GM18517 (cell line): ENCODE results near the gene PLPPR2.
"Not testable (repeated sequence)": the region's sequence is repeated elsewhere in the genome, so short reads cannot be mapped to it uniquely, and the experiment has no call there.

Experiments used
- ATAC-seq: cut with Tn5 transposase; IDR thresholded peaks from one replicate; pipeline ENCODE4 v1.9.1; 2021; ENCODE audit warnings: mild to moderate bottlenecking, moderate library complexity; ENCODE audit not compliant: unreplicated experiment

Gene PLPPR2, protein sequence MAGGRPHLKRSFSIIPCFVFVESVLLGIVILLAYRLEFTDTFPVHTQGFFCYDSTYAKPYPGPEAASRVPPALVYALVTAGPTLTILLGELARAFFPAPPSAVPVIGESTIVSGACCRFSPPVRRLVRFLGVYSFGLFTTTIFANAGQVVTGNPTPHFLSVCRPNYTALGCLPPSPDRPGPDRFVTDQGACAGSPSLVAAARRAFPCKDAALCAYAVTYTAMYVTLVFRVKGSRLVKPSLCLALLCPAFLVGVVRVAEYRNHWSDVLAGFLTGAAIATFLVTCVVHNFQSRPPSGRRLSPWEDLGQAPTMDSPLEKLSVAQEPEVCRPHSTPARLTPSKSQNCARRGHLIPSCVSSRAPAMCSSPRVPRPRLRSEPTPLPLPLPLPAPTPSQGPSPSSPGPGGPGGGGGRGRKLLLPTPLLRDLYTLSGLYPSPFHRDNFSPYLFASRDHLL

DNA sequence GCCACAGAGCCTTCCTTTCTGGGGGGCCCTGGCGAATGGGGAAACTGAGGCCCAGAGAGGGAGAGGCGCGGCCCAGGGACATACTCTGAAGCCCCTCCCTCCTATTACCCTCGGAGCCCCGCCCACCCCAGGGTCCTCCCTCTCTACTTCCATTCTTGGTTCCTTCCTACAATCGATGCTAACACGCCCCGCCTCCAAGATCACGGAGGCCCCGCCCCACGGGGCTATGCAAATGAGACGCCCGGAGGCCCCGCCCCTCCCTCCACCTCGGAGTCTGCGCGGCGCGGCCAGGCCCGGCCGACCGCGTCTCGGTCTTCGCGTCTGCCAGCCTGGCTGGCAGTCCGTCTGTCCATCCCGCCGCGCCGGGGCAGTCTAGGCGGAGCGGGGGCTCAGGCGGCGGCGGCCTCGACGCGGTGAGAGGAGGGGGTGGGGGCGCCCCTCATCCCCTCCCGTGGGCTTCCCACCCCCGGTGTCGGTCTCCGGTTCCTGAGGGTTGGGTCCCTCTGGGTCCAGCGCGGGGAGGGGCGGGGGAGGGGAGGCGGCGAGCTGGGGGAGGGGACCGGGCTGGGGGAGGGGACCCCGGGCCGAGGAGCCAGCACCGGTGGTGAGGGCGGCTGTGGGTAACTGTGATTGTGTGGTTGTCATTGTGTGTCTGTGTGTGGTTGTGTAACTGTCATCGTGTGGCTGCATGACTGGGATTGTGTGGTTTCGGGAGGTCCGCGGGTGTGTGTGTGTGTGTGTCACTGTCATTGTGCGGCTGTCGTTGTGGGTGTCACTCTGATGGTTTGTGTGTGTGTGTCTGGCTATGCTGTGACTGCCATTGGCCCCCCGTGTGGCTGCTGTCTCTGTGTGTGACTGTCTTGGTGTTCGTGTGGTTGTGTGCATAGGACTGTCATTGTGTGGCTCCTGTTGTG lies at the start of gene PLPPR2:
TSS of gene PLPPR2 (plus strand) at position 273 of the 914 bp plus-strand sequence. CDS start 2,242 bp downstream, outside the sequence.
- ATAC-seq, result no peak

DNA sequence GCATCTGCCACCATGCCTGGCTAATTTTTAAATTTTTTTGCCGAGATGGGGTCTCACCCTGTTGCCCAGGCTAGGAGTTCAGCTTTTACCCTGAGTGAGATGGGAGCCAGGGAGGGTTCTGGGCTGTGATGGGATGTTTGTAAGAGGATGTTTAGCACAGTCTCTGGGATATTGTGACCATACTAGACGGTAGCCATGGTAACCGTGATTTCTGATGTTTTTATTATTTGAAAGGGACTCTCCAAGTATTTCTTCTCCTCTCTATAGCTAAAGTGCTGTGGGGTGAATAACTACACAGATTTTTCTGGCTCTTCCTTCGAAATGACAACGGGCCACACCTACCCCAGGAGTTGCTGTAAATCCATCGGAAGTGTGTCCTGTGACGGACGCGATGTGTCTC lies 48.9 kb upstream of the PLPPR2 start:
- ATAC-seq, result no peak

DNA sequence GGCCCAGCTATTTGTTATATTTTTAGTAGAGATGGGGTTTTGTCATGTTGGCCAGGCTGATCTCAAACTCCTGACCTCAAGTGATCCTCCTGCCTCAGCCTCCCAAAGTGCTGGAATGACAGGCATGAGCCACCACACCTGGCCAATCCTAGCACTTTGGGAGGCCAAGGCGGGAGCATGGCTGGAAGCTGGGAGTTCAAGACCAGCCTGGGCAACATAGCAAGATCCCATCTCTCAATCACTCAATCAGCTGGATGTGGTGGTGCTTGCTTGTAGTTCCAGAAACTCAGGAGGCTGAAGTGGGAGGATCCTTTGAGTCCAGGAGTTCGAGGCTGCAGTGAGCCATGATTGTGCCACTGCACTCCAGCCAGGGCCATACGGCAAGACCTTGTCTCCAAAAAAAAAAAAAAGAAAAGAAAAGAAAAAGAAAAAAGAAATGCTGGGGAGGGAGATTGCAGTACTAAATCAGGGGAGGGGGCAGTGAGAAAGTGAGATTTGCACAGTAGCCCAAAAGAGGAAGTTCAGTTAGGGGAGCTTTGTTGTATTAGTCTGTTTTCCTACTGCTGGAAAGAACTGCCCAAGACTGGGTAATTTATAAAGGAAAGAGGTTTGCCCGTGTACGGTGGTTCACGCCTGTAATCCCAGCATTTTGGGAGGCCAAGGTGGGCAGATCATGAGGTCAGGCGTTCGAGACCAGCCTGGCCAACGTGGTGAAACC lies 34.8 kb upstream of the PLPPR2 start:
- not testable (repeated sequence) for ATAC-seq

DNA sequence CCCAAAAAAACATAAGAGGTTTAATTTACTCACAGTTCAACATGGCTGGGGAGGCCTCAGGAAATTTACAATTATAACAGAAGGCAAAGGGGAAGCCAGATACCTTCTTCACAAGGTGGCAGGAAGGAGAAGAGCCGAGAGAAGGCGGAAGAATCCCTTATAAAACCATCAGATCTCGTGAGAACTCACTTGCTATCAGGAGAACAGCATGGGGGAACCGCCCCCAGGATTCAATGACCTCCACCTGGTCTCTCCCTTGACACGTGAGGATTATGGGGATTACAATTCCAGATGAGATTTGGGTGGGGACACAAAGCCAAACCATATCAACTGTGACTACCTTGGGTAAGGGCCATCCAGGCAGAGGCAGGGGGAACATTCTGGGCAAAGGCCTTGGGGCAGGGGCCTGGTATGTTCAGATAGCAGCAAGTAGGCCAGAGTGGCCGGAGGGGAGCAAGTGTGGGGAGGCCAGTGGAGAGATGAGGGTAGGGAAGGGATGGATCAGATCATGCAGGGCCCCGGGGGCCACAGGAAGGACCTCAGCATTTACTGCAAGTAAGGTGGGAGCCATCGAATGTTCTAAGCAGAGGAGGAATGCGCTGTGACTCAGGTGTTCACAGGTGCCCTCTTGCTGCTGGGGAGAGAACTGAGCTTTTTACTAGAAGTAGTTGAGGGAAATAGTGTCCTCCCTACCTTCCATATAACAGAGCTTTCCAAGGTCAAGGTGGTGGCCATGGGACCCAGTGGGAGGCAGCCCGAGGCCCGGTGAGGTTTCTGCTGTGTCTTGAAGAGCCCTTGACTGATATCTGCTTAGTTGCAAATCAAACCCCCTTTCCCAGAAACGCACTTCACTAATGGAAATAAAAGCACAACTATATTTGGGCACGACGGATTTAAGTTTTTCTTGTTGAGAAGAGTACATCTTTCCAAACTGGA lies 33.8 kb upstream of the PLPPR2 start:
- no peak for ATAC-seq

DNA sequence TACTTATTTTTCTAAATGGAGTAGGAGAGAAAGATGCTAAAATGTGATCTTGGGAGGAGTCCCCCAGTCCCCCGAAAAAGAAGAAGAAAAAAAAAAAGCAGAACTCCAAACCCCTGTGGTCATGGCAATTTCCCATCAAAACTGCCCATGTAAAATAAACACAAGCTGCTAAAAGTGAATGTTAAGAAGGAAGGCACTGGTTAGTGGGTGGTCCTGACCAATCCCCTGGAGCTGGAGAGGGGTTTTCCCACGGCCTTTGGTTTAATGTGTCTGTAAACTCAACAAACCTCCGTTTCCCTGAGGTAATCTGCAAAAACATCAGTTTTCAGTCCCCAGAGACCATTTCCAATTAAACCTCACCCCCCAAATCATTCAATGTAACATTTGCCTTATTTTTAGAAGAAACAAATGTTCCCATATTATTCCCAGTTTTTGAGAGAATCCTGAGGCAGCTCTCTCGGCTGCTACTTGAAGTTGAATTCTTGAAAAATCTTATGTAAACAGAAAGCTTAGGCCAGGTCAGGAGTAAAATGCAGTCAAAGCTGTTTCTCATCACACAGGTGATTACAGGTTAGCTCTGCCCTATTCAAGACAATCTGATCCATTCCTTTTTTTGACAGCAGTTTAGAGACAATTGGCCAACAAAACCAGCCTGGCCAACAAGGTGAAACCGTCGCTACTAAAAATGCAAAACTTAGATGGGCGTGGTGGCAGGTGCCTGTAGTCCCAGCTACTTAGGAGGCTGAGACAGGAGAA lies 32.8 kb upstream of the PLPPR2 start:
- ATAC-seq, result no peak

DNA sequence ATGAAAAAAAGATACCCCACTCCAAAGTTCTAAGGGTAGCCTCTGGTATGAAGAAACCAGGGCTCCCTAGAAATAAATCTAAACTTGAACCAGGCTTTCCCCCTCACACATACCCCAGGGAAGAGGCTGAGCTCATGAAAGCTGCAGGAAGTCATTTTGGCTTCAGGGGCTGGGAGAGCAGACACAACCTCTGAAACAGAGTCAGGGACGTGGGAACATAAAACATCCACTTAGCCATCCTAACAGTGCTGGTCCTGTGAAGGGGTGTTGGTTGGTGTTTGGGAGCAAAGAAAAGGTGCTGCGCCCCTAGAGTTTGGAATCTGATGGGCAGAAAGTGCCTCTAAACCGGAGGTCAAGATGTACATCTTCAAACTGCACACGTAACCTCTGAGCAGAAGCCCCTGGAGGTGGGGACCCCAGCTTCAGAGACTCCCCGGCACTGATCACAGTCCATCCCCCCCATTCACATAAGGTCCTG lies 31.6 kb upstream of the PLPPR2 start:
- ATAC-seq, result no peak

DNA sequence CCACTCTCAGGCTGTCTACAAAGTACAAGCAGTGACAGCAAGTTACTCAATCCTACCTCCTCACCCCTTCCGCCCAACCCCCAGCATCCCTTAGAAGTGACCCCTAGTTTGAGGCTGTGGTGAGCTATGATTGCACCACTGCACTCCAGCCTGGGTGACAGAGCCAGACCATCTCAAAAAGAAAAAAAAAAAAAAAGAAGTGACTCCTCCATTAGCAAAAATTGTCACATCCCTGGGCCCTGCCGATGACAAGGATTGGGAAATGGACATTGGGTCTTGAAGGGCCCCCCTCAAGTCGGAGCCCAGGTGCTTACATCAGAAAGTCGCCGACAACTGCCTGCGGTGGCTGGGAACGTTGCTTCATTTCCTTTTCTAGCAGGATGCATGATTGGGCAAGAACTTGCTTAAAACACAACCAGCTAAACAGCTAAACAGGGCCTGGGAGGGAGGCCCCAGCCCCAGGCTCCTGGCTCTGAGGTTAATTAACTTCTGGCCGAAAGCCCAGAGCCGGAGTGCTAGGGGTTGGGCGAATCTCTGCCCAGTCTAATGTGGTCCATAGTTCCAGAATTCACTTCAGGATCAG lies 31.1 kb upstream of the PLPPR2 start:
- no peak for ATAC-seq

DNA sequence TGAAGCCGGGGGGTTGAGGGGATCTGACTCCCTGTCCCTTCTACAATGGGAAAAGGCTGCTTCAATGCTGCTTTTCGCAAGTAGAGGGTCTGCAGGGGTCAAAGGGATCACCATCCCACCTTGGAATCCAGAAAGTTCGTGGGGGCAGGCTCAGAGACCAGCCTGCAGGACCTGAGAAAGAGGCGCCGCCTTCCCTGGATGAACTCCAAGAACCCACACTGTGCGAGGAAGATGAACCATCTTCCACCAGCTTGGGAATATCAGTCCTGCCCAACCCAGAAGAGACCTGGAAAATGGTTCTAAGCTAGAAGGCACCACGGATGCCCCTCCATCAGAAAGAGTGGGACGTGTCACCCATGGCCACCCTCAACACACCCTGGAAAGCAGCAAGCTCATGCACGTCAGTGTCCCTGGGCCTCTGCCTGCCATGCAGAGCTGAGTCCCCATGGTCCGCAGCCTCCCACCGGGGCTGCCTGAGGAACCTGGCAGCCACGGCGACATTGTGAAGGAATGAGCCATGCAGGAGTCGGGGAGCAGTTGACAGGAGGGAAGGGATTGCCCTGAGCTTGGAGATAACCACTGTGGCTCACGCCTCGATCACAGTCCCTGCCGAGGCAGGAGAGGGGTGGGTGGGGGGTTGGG lies 30.4 kb upstream of the PLPPR2 start:
- ATAC-seq, result no peak

DNA sequence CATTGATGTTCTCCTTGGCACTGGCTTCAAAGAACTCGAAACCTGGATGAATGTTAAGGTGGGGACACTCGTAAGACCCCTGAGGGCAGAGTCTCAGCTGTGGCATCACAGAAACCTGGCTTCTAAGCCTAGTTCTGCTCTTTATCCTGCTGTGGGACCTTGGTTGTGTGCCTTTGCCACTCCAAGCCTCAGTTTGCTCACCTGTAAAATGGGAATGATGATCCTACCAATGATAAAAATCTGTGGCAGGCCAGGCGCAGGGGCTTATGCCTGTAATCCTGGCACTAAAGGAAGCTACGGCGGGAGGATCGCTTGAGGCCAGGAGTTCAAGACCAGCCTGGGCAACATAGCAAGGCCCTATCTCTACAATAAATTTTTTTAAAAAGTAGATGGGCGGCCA lies 29.7 kb upstream of the PLPPR2 start:
- ATAC-seq, result no peak

DNA sequence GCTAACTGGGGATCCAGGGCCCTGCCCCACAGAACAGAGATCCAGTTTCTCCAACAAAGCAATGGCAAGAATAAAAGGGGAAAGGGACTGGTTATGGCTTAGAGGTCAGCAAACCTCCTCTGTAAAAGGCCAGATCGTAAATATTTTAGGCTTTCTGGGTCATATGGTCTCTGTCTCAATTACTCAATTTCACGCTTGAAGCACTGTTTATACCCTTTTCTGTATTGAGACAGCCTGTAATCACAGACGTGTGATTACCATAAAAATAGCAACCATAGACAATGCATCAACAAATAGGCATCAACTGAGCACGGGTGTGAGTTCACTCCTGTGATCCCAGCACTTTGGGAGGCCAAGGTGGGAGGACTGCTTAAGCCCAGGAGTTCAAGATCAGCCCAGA lies 25.1 kb upstream of the PLPPR2 start:
- ATAC-seq, result no peak

DNA sequence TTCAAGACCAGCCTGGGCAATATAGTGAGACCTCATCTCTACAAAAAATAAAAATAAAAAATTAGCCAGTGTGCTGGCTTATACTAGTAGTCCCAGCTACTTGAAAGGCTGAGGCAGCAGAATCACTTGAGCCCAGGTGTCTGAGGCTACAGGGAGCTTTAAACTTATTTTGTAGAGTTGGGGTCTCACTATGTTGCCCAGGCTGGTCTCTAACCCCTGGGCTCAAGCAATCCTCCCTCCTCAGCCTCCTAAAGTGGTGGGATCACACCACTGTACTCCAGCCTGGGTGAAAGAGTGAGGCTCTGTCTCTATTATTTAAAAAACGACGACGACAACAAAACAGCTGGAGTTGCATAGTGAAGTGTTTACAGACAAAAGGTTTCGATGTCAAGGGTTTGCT lies 23.7 kb upstream of the PLPPR2 start:
- no peak for ATAC-seq

DNA sequence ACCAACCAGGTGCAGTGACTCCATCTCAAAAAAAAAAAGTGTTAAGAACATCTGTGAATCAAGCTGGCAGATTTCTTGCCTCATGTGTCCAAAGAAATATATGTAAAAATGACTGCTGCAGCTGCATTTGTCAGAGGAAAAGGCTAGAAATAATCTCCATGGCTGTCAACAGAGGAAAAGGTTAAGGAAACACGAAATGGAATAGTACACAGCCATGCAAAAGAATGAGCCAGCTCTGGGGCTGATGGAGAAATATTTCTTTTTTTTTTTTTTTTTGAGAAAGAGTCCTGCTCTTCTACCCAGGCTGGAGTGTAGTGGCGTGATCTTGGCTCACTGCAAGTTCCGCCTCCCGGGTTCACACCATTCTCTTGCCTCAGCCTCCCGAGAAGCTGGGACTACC lies 22.4 kb upstream of the PLPPR2 start:
- no peak for ATAC-seq

DNA sequence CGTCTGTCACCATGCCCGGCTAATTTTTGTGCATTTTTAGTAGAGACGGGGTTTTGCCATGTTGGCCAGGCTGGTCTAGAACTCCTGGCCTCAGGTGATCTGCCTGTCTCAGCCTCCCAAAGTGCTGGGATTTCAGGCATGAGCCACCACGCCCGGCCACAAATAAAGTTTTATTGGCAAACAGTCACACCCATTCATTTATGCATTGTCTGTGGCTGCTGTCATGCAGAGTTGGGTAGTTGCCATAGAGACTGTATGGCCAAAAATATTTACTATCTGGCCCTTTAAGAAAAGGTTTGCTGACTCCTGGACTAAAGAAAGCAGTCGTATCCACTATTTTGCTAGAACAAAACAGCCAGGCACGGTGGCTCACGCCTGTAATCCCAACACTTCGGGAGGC lies 21.4 kb upstream of the PLPPR2 start:
- not testable (repeated sequence) for ATAC-seq

DNA sequence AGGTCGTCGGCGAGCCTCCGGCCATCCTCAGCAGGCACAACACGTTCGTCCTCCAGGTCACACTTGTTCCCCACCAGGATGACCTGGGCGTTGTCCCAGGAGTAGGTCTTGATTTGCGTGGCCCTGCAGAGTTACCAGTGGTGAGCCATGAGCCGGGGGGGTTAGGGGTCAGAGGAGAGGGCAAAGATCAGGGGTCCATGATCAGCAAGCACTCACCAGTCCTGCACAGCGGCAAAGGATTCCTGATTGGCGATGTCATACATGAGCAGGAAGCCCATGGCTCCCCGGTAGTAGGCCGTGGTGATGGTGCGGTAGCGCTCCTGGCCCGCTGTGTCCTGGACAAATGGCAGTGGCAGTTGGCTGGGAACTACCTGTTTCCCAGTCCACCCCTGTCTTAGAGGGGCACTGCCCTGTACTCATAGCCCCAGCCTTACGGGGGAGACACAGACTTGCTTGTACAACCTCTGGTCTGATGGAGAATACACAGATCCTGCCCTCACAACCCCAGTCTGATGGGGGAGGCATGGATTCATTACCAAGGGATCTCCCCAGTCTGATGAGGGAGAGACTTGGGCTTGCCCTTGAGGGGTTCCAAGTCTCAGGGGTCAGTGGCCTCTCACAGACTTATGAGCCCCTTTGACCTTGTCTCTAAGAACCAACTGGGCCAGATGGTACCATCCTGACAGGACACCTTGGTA lies 19.6 kb upstream of the PLPPR2 start:
- no peak for ATAC-seq

DNA sequence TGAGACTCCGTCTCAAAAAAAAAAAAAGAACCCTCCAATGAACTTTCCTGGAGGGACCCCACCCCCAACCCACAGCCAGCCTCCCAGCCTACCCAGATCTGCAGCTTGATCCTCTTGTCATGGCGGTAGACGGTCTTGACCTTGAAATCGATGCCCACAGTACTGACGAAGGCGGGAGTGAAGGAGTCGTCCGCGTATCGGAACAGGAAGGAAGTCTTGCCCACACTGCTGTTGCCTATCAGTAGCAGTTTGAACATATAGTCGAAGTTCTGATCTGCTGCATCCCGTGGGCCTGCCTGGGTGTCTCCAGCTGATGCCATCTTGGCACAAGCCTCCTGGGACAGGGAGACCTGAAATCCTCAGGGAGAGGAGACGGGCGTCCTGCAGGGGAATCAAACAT lies 18.2 kb upstream of the PLPPR2 start:
- no peak for ATAC-seq

DNA sequence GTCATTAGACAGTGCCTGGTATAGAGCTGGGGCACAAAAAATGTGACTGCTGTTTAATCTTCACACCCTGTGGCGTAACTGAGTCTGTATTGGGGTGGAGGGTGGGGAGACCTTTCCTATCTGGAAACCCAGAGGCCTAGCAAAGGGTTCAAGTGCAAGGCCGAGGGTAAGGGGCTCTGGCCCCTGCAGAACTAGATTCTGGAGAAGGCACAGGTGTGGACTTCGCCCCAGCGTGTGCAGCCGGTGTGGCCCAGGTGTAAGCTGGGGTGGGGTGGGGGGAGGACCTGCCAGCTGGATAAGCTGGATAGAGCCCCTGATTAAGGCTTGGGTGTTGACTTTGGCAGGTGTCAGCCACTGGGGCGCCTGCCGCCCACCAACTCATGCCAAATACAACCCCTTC lies 17.1 kb upstream of the PLPPR2 start:
- no peak for ATAC-seq

DNA sequence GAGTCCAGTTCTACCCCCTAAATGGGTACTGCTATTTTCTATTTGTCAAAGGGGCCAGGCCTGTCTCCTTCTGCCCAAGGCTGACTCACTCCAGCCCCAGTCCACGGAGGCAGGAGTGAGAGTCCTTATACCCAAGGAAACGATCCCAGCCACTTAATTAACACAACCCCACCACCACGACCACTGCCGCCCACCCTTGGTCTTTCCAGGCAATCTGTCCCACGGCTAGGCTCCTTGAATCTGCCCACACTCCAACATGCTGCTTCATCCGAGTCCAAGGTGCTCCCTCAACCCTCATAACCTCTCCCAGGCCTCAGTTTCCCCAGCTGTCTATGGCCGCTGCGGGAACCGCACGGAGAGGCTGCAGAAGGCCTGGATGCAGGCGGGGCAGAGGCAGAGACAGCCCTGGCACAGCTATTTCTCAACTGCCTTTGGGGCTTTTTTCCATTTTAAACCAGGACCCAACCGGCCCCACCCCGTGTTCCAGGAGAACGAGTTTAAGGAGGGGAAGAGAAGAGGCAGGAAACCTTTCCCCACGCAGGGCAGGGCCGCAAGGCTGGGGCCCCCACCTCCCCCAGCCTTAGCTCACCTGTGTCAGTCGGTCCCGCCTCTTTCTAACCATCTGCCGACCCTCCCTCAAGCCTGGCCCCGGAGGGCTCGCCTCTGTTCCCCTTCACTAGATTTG lies 16.5 kb upstream of the PLPPR2 start:
- ATAC-seq, result no peak
